HCT116 (cell line): Measurements from ENCODE around the gene PHOX2A. TPM values are rescaled to one million over a fixed set of nuclear protein-coding genes. Genes with fewer than 3 reads are reported as not detected.
"Not testable (repeated sequence)": the region's sequence is repeated elsewhere in the genome, so short reads cannot be mapped to it uniquely, and the experiment has no call there.

Experiments used
- ATAC-seq: fragments of 200-7000 bp; cut with Tn5 transposase; 2 replicates; pipeline ENCODE4 v1.9.1; 2020; ENCODE audit warnings: mild to moderate bottlenecking, moderate library complexity
- BruUV-seq: library from RNA; stranded (reverse); fragments of 400-500 nt; replicated peaks from 2 replicates; lab custom pipeline; 2021; lab: Mats Ljungman, UMichigan
- CTCF ChIA-PET: fragments of 300-600 bp; sonication (Branson Sonifier 250); formaldehyde crosslinking; loops from one replicate; lab custom pipeline; 2021; ENCODE audit warnings: antibody characterized with exemption; lab: Charles Lee
- POLR2A ChIA-PET: fragments of 300-600, 350-600 bp; sonication (Branson Sonifier 250); formaldehyde crosslinking; loops from one replicate; lab custom pipeline; 2021; ENCODE audit warnings: antibody characterized with exemption; lab: Charles Lee
- RAD21 ChIA-PET, 2 experiments: fragments of 300-600 bp; sonication (Branson Sonifier 250); formaldehyde crosslinking; loops; one replicate each; lab custom pipeline; 2023; ENCODE audit warnings: low total read pairs in 2 of 2; ENCODE audit not compliant: uncharacterized antibody in 2 of 2, unreplicated experiment in 2 of 2, low non-redundant PET in 1 of 2; lab: Charles Lee
- DNase-seq: peaks from one replicate; pipeline ENCODE4 v3.0.0-alpha.2; 2010; ENCODE audit warnings: low read depth, low spot score
- H2AFZ ChIP-seq: fragments of 200-600 bp; shearing (Covaris generic), sonication (generic); 2 replicates; pipeline ENCODE4 v1.6.1; 2017; ENCODE audit warnings: low read depth, mixed run types, mixed read lengths, antibody characterized with exemption, low read length; ENCODE audit not compliant: poor library complexity, severe bottlenecking
- H3K27ac ChIP-seq: 2 replicates; pipeline ENCODE4 v1.5.1; 2012; ENCODE audit warnings: low read depth, low read length
- H3K27me3 ChIP-seq: fragments of 200-600 bp; sonication (generic); 2 replicates; pipeline ENCODE4 v1.6.1; 2016; ENCODE audit warnings: mixed run types, low read length, mixed read lengths; ENCODE audit not compliant: insufficient read depth
- H3K36me3 ChIP-seq, 2 experiments: fragments of 200-500 bp in 1 of 2; fragments of 200-600 bp in 1 of 2; sonication (Bioruptor generic) in 1 of 2; sonication (generic) in 1 of 2; 2 replicates each; pipeline versions ENCODE4 v1.5.1 to v1.6.1; 2014 to 2016; ENCODE audit warnings: low read length in 2 of 2, inconsistent platforms in 1 of 2, mixed read lengths in 1 of 2, mixed run types in 1 of 2; ENCODE audit not compliant: insufficient read depth in 2 of 2, control insufficient read depth in 1 of 2
- H3K4me1 ChIP-seq, 2 experiments: fragments of 200-600 bp in 1 of 2; sonication (generic) in 1 of 2; 2 replicates each; pipeline versions ENCODE4 v1.5.1 to v1.6.1; 2012 to 2017; ENCODE audit warnings: low read length in 2 of 2, inconsistent platforms in 1 of 2, mild to moderate bottlenecking in 1 of 2, mixed read lengths in 1 of 2, mixed run types in 1 of 2, moderate library complexity in 1 of 2; ENCODE audit not compliant: insufficient read depth in 2 of 2, control insufficient read depth in 1 of 2
- H3K4me2 ChIP-seq: fragments of 200-600 bp; sonication (generic); 2 replicates; pipeline ENCODE4 v1.6.1; 2017; ENCODE audit warnings: mixed run types, low read length, mixed read lengths
- H3K4me3 ChIP-seq, 2 experiments: fragments of 200-600 bp in 1 of 2; sonication (generic) in 1 of 2; replicated peaks in 1 of 2; 2 replicates each; pipeline ENCODE4 v1.5.1; 2011 to 2016; ENCODE audit warnings: low read length in 2 of 2, control low read depth in 1 of 2, low read depth in 1 of 2, mild to moderate bottlenecking in 1 of 2, mixed read lengths in 1 of 2, mixed run types in 1 of 2
- H3K79me2 ChIP-seq: fragments of 200-600 bp; sonication (generic); 2 replicates; pipeline ENCODE4 v1.6.1; 2017; ENCODE audit warnings: mild to moderate bottlenecking, mixed run types, low read length, moderate library complexity, mixed read lengths; ENCODE audit not compliant: insufficient read depth
- H3K9ac ChIP-seq: fragments of 200-600 bp; sonication (generic); 2 replicates; pipeline ENCODE4 v1.6.1; 2016; ENCODE audit warnings: low read length, mixed read lengths
- H3K9me2 ChIP-seq: fragments of 200-600 bp; sonication (generic), shearing (Covaris generic); 2 replicates; pipeline ENCODE4 v1.6.1; 2017; ENCODE audit warnings: mixed run types, mild to moderate bottlenecking, moderate library complexity; ENCODE audit not compliant: insufficient read depth
- H3K9me3 ChIP-seq, 2 experiments: fragments of 200-500 bp in 1 of 2; fragments of 200-600 bp in 1 of 2; sonication (Bioruptor generic) in 1 of 2; sonication (generic) in 1 of 2; 2 replicates each; pipeline ENCODE4 v1.6.1; 2014 to 2017; ENCODE audit warnings: low read length in 2 of 2, mixed read lengths in 2 of 2, inconsistent platforms in 1 of 2, low read depth in 1 of 2, mild to moderate bottlenecking in 1 of 2, mixed run types in 1 of 2, moderate library complexity in 1 of 2; ENCODE audit not compliant: control insufficient read depth in 1 of 2, insufficient read depth in 1 of 2
- H4K20me1 ChIP-seq: fragments of 200-600 bp; sonication (generic), shearing (Covaris generic); 2 replicates; pipeline ENCODE4 v1.6.1; 2017; ENCODE audit warnings: mixed run types, mild to moderate bottlenecking, moderate library complexity; ENCODE audit not compliant: insufficient read depth
- FOSL1 ChIP-seq: IDR thresholded peaks from 2 replicates; pipeline ENCODE4 v1.6.1; 2012; ENCODE audit warnings: low read depth
- POLR2A ChIP-seq: IDR thresholded peaks from 2 replicates; pipeline ENCODE4 v1.7.0; 2011; ENCODE audit warnings: borderline replicate concordance; ENCODE audit not compliant: insufficient read depth, insufficient read length; ENCODE audit errors: extremely low read depth
- POLR2AphosphoS5 ChIP-seq: IDR thresholded peaks from 2 replicates; pipeline ENCODE4 v1.6.1; 2011; ENCODE audit warnings: mild to moderate bottlenecking, low read depth, low read length, moderate library complexity
- RAD21 ChIP-seq: IDR thresholded peaks from 2 replicates; pipeline ENCODE4 v1.6.1; 2012; ENCODE audit warnings: low read depth, mild to moderate bottlenecking
- REST ChIP-seq: IDR thresholded peaks from 2 replicates; pipeline ENCODE4 v1.6.1; 2012; ENCODE audit warnings: low read depth
- SP1 ChIP-seq: IDR thresholded peaks from 2 replicates; pipeline ENCODE4 v1.6.1; 2012; ENCODE audit warnings: low read depth
- TCF7L2 ChIP-seq: IDR thresholded peaks from 2 replicates; pipeline ENCODE4 v1.7.0; 2011; ENCODE audit warnings: borderline replicate concordance, inconsistent platforms; ENCODE audit not compliant: insufficient read depth, insufficient read length; ENCODE audit errors: extremely low read depth
- YY1 ChIP-seq: IDR thresholded peaks from 2 replicates; pipeline ENCODE4 v1.6.1; 2011; ENCODE audit warnings: low read length, low read depth, moderate library complexity, mild to moderate bottlenecking; ENCODE audit not compliant: insufficient replicate concordance; ENCODE audit errors: extremely low read depth
- ZNF274 ChIP-seq: fragments of 200-500 bp; sonication (Bioruptor generic); IDR thresholded peaks from 2 replicates; pipeline ENCODE4 v1.6.1; 2014; ENCODE audit warnings: mild to moderate bottlenecking, low read depth, low read length, inconsistent platforms
- intact Hi-C: fragments of 100-400 bp; cut with micrococcal nuclease; formaldehyde crosslinking; loops from 2 replicates; pipeline ENCODE4 v1.10.0; 2022
- total RNA-seq: library from RNA; stranded (reverse); gene quantifications from one replicate; pipeline ENCODE4 v1.2.1, GENCODE V29; 2021; ENCODE audit not compliant: unreplicated experiment

Gene PHOX2A
- total RNA-seq, 1 experiment from 2014 or later = not detected

GRCh38 chr11:72267956-72268617, 24.1 kb upstream of the PHOX2A start:
- Histone ChIP-seq H3K9ac (no peak overlapping the region), H4K20me1 (no peaks in the 10 kb centered on the region), H3K27ac (no peak overlapping the region), H2AFZ (no peak overlapping the region), H3K9me2 (no peaks in the 10 kb centered on the region), H3K9me3 (no peaks in the 10 kb centered on the region), H3K4me2 (no peak overlapping the region), H3K79me2 (no peaks in the 10 kb centered on the region), H3K36me3 (no peaks in the 10 kb centered on the region), H3K27me3 (no peaks in the 10 kb centered on the region), H3K4me3 (no peak overlapping the region), H3K4me1 (peaks cover 0 to 9% of the 10 kb centered on the region in 2 experiments; a peak in 1 of 4 replicates)
- CTCF ChIA-PET = no interaction called here
- DNase-seq = no peak
- no peak for TF ChIP-seq RAD21
- no peak for TF ChIP-seq POLR2A
- TF ChIP-seq ZNF274 = no peak
- no peak for TF ChIP-seq SP1
- TF ChIP-seq REST = no peak
- TF ChIP-seq FOSL1 = no peak
- TF ChIP-seq TCF7L2 = no peak
- TF ChIP-seq POLR2AphosphoS5 = no peak
- TF ChIP-seq YY1 = no peak
- intact Hi-C loops = no loop called here
- ATAC-seq = no peak
- RAD21 ChIA-PET = no interaction called here
- POLR2A ChIA-PET = no interaction called here
- no TSS peak for BruUV-seq

GRCh38 chr11:72266960-72267359, 23.0 kb upstream of the PHOX2A start:
- H3K27ac ChIP-seq, intact Hi-C loops, H4K20me1 ChIP-seq, H3K27me3 ChIP-seq, DNase-seq, H3K4me2 ChIP-seq, H3K36me3 ChIP-seq, H2AFZ ChIP-seq, RAD21 ChIA-PET, ATAC-seq, H3K9ac ChIP-seq, BruUV-seq, POLR2A ChIA-PET, H3K9me3 ChIP-seq, H3K79me2 ChIP-seq, H3K9me2 ChIP-seq, CTCF ChIA-PET, H3K4me3 ChIP-seq: not testable (repeated sequence)
- peaks cover 0 to 11% of the 10 kb centered on the region in 2 experiments; a peak in 1 of 4 replicates for H3K4me1 ChIP-seq
